ENCODE results near the gene CHRNE. TPM values are rescaled to one million over a fixed set of nuclear protein-coding genes. Genes with fewer than 3 reads are reported as not detected.

The CHRNE gene
- total and polyA plus RNA-seq, 2 of the 8 experiments (the other 6 are each of a cell fraction or from before 2014, with no cell fraction given): 0.15 to 0.33 TPM

GRCh38 chr17:4933646-4934045 is 30.7 kb upstream of the CHRNE start:
- H2AFZ ChIP-seq (ENCODE audit: low read length): no peak overlapping the region
- no peak overlapping the region for H4K91ac ChIP-seq (replicated peaks; ENCODE audit: insufficient read length, low read length)
- no peak overlapping the region for H3K18ac ChIP-seq (ENCODE audit: extremely low read depth, low read length)
- H3K4me2 ChIP-seq (ENCODE audit: insufficient read depth in 1 of 2, low read depth in 2 of 2, low read length in 2 of 2): no peak overlapping the region
- H3K27me3 ChIP-seq (replicated peaks in 1 of 4; ENCODE audit: control insufficient read depth in 3 of 4, extremely low read depth in 1 of 4, insufficient read depth in 3 of 4, low read length in 3 of 4): no peaks in the 10 kb centered on the region
- no peak overlapping the region for H3K27ac ChIP-seq (ENCODE audit: low read depth, low read length)
- 97% methylated on average over 5 of the region's 16 CpGs; no CpG with 5 or more reads in 1 of the 2 experiments for WGBS, 2 experiments (ENCODE audit: extremely low coverage in 1 of 2, insufficient coverage in 1 of 2, insufficient read length in 1 of 2, insufficient replicate concordance in 2 of 2, low coverage in 1 of 2, low lambda C conversion rate in 2 of 2, missing lambda C conversion rate in 1 of 2)
- peaks cover 0 to 6% of the 10 kb centered on the region in 2 experiments; a peak in 3 of 4 replicates for H3K79me2 ChIP-seq (ENCODE audit: control insufficient read depth in 1 of 2, insufficient read depth in 2 of 2, low read length in 2 of 2)
- H3K79me1 ChIP-seq (ENCODE audit: low read depth, low read length): peaks cover 3% of the 10 kb centered on the region
- H2BK20ac ChIP-seq (ENCODE audit: low read length): no peak overlapping the region
- H3K4me1 ChIP-seq (replicated peaks in 1 of 4; ENCODE audit: control insufficient read depth in 3 of 4, insufficient read depth in 4 of 4, low read length in 3 of 4): peaks cover 0 to 5% (median 3%) of the 10 kb centered on the region in 4 experiments; a peak in 6 of 7 replicates
- no peak overlapping the region for H2BK5ac ChIP-seq (ENCODE audit: low read depth, low read length)
- no peak overlapping the region for H4K5ac ChIP-seq (ENCODE audit: insufficient read length, low read depth, low read length)
- no peak overlapping the region for H3K4me3 ChIP-seq (ENCODE audit: extremely low read depth in 1 of 4, insufficient read depth in 2 of 4, low read depth in 3 of 4, low read length in 4 of 4)
- TF ChIP-seq EGR1 (IDR thresholded peaks at IDR 0.05; ENCODE audit: borderline replicate concordance, low read depth, low read length) (no peak), ZNF274 (IDR thresholded peaks at IDR 0.05; ENCODE audit: borderline replicate concordance, extremely low read depth, low read length) (no peak), SP2 (IDR thresholded peaks at IDR 0.05; ENCODE audit: low read length) (no peak), TEAD4 (IDR thresholded peaks at IDR 0.05; ENCODE audit: low read depth, low read length) (no peak)
- H3K36me3 ChIP-seq (ENCODE audit: control insufficient read depth in 2 of 4, insufficient read depth in 4 of 4, low read length in 3 of 4): peaks cover 9 to 16% (median 13%) of the 10 kb centered on the region in 4 experiments
- no peak overlapping the region for H3K9ac ChIP-seq (replicated peaks in 1 of 4; ENCODE audit: extremely low read depth in 1 of 4, low read depth in 3 of 4, low read length in 3 of 4)
- ChIA-PET CTCF (ENCODE audit: partially characterized antibody) (interaction anchor here (1.0 to 1.3 kb wide), 6 partner anchors 8 to 30 kb away, joined by 3 to 10 read pairs (median 4); no protein-coding TSS in a partner anchor), POLR2A (ENCODE audit: partially characterized antibody) (interaction anchor here (1.0 to 27.4 kb wide), 10 partner anchors 10 to 33 kb away, joined by 3 to 987 read pairs (median 10); partner anchors contain the start of genes C17orf107, CHRNE, ENO3 and PFN1)
- H4K20me1 ChIP-seq (replicated peaks in 1 of 2; ENCODE audit: control insufficient read depth in 1 of 2, insufficient read depth in 2 of 2, low read length in 2 of 2): peaks cover 0 to 1% of the 10 kb centered on the region in 2 experiments
- no peak overlapping the region; the same call in 1 of the 2 replicates for H4K8ac ChIP-seq (ENCODE audit: extremely low read depth, insufficient read depth, low read length)
- no peak overlapping the region for H3K14ac ChIP-seq (ENCODE audit: insufficient read length)
- FAIRE-seq (no peak), DNase-seq (ENCODE audit: low read depth in 1 of 2, low spot score in 2 of 2) (no peak)
- H3K23me2 ChIP-seq (ENCODE audit: low read depth, low read length): 0 out of 2 replicates have a peak, but pooled peaks cover 2% of the 10 kb centered on the region
- H3K9me3 ChIP-seq (ENCODE audit: insufficient read depth in 2 of 2, low read depth in 1 of 2, low read length in 1 of 2): no peaks in the 10 kb centered on the region
- no peak overlapping the region for H3K4ac ChIP-seq (replicated peaks; ENCODE audit: insufficient read length, low read depth, low read length)
- no peak overlapping the region for H2AK5ac ChIP-seq (ENCODE audit: low read depth, low read length)
- no peak overlapping the region for H3K56ac ChIP-seq (replicated peaks; ENCODE audit: insufficient read length, low read depth, low read length)
- no peak overlapping the region for H2BK12ac ChIP-seq (ENCODE audit: low read depth, low read length)
- no peak overlapping the region for H2BK15ac ChIP-seq (ENCODE audit: low read length)
- H2BK120ac ChIP-seq (replicated peaks; ENCODE audit: low read depth, low read length): no peak overlapping the region
- H3K23ac ChIP-seq (ENCODE audit: insufficient read length): no peak overlapping the region

All from H1 (cell line).